OCI-LY3 (cell line): ENCODE data around the gene PDCD2L.

ENCODE experiments used
- H2AFZ ChIP-seq: fragments of 200-600, 300-600 bp; shearing (Covaris generic); 2 replicates; pipeline ENCODE4 v1.6.0; 2014; ENCODE audit warnings: antibody characterized with exemption, low read depth, low read length
- H3K27ac ChIP-seq: fragments of 200-600, 300-600 bp; sonication (generic); 2 replicates; pipeline ENCODE4 v1.5.1; 2014; ENCODE audit warnings: mild to moderate bottlenecking, low read length, moderate library complexity, mixed read lengths
- H3K27me3 ChIP-seq: fragments of 200-600, 300-600 bp; sonication (generic); 2 replicates; pipeline ENCODE4 v1.6.1; 2014; ENCODE audit warnings: low read depth, low read length, mixed read lengths
- H3K36me3 ChIP-seq: fragments of 200-600, 300-600 bp; sonication (generic); replicated peaks from 2 replicates; pipeline ENCODE3; 2014; ENCODE audit warnings: low read depth, low read length, mixed read lengths
- H3K4me1 ChIP-seq: fragments of 300-600, 200-600 bp; sonication (generic); 2 replicates; pipeline ENCODE4 v1.6.1; 2014; ENCODE audit warnings: low read length, mixed read lengths
- H3K4me2 ChIP-seq: fragments of 200-600, 300-600 bp; sonication (generic); 2 replicates; pipeline ENCODE4 v1.6.1; 2014; ENCODE audit warnings: low read length, mixed read lengths
- H3K4me3 ChIP-seq: fragments of 300-600, 200-600 bp; sonication (generic); 2 replicates; pipeline ENCODE4 v1.5.1; 2014; ENCODE audit warnings: antibody characterized with exemption, mild to moderate bottlenecking, low read length, moderate library complexity
- H3K79me2 ChIP-seq: fragments of 300-600, 200-600 bp; shearing (Covaris generic); 2 replicates; pipeline ENCODE4 v1.6.1; 2014; ENCODE audit warnings: mild to moderate bottlenecking, low read length, mixed read lengths
- H3K9ac ChIP-seq: fragments of 300-600, 200-600 bp; shearing (Covaris generic); 2 replicates; pipeline ENCODE4 v1.6.0; 2014; ENCODE audit warnings: mild to moderate bottlenecking, low read length, moderate library complexity
- H3K9me3 ChIP-seq: fragments of 200-600, 300-600 bp; shearing (Covaris generic); 2 replicates; pipeline ENCODE4 v1.6.1; 2014; ENCODE audit warnings: low read length, mixed read lengths; ENCODE audit not compliant: insufficient read depth
- H4K20me1 ChIP-seq: fragments of 200-600, 300-600 bp; sonication (generic); 2 replicates; pipeline ENCODE4 v1.6.1; 2016; ENCODE audit warnings: low read length, mixed read lengths; ENCODE audit not compliant: insufficient read depth
- CTCF ChIP-seq: fragments of 200-600, 300-600 bp; sonication (generic); IDR thresholded peaks from 2 replicates; pipeline ENCODE4 v1.5.1; 2014; ENCODE audit warnings: antibody characterized with exemption, low read length, low read depth
- EZH2phosphoT487 ChIP-seq: fragments of 200-600 bp; shearing (Covaris generic); IDR thresholded peaks from 2 replicates; pipeline ENCODE4 v1.6.1; 2018; ENCODE audit warnings: antibody characterized with exemption, mixed run types, low read depth

The PDCD2L gene

GRCh38 chr19:34431681-34432402 is 27.6 kb downstream of the PDCD2L start:
- no peak for TF ChIP-seq EZH2phosphoT487
- no peak for TF ChIP-seq CTCF
- peaks cover 57% of the 10 kb centered on the region for H3K36me3 ChIP-seq
- H3K9me3 ChIP-seq: no peaks in the 10 kb centered on the region
- no peak overlapping the region for H3K9ac ChIP-seq
- H3K4me3 ChIP-seq: no peak overlapping the region
- peaks cover 96% of the 10 kb centered on the region for H3K79me2 ChIP-seq
- H3K4me1 ChIP-seq: peaks cover 17% of the 10 kb centered on the region
- peaks cover 60% of the 10 kb centered on the region for H4K20me1 ChIP-seq
- no peak overlapping the region for H2AFZ ChIP-seq
- no peak overlapping the region for H3K27ac ChIP-seq
- no peaks in the 10 kb centered on the region for H3K27me3 ChIP-seq
- H3K4me2 ChIP-seq: no peak overlapping the region

DNA sequence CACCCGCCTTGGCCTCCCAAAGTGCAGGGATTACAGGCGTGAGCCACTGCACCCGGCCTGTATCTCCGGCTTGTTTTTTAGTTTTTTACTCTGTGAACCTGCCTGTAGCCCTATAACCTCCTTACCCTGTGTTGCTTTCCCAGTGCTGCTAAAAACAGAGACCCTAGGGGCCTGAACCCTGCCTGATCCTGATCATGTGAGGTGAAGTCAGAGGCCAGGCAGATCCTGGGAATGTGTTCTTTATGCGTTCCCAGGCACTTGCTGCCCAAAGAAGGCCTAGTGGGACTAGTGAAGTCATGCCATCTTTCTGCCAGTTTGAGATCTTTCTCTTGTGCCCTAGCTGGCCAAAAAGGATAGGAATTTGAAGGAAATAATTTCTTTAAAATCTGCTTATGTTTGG is 28.6 kb downstream of the PDCD2L start:
- H3K4me3 ChIP-seq: no peak overlapping the region
- no peak overlapping the region for H2AFZ ChIP-seq
- peaks cover 14% of the 10 kb centered on the region for H3K4me1 ChIP-seq
- H3K36me3 ChIP-seq: peaks cover 59% of the 10 kb centered on the region
- H3K27me3 ChIP-seq: no peaks in the 10 kb centered on the region
- no peak for TF ChIP-seq EZH2phosphoT487
- no peak for TF ChIP-seq CTCF
- no peak overlapping the region for H3K27ac ChIP-seq
- no peaks in the 10 kb centered on the region for H3K9me3 ChIP-seq
- H3K79me2 ChIP-seq: peaks cover 99% of the 10 kb centered on the region
- H3K4me2 ChIP-seq: no peak overlapping the region
- peaks cover 64% of the 10 kb centered on the region for H4K20me1 ChIP-seq
- H3K9ac ChIP-seq: no peak overlapping the region

GRCh38 chr19:34436716-34437115 is 32.5 kb downstream of the PDCD2L start:
- Histone ChIP-seq H3K9me3 (no peaks in the 10 kb centered on the region), H3K79me2 (peaks cover 94% of the 10 kb centered on the region), H3K9ac (no peak overlapping the region), H4K20me1 (peaks cover 46% of the 10 kb centered on the region), H2AFZ (no peak overlapping the region), H3K4me1 (no peaks in the 10 kb centered on the region), H3K27ac (no peak overlapping the region), H3K36me3 (peaks cover 69% of the 10 kb centered on the region), H3K4me2 (no peak overlapping the region), H3K27me3 (no peaks in the 10 kb centered on the region), H3K4me3 (no peak overlapping the region)
- TF ChIP-seq EZH2phosphoT487: no peak

DNA sequence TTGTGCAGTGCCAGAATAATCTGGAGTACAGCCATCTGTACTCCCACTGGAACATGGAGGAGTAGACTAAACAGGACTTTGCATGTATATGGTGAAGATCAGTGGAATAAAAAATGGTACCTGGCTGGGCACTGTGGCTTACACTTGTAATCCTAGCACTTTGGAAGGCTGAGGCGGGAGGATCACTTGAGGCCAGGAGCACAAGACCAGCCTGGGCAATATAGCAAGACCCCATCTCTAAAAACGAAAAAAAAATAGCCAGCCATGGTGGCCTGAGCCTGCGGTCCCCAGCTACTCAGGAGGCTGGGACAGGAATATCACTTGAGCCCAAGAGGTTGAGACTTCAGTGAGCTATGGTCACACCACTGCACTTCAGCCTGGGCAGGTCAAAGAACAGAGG is 44.0 kb downstream of the PDCD2L start:
- Histone ChIP-seq H3K27ac (no peak overlapping the region), H4K20me1 (peaks cover 19% of the 10 kb centered on the region; the same call in 1 of the 2 replicates), H3K36me3 (peaks cover 75% of the 10 kb centered on the region), H3K4me3 (no peak overlapping the region), H3K9me3 (no peaks in the 10 kb centered on the region), H3K27me3 (no peaks in the 10 kb centered on the region), H3K9ac (no peak overlapping the region), H2AFZ (no peak overlapping the region), H3K79me2 (peaks cover 45% of the 10 kb centered on the region), H3K4me2 (no peak overlapping the region), H3K4me1 (no peaks in the 10 kb centered on the region)
- TF ChIP-seq CTCF (no peak), EZH2phosphoT487 (no peak)
